Tibial nerve (tissue), 4 donors: ENCODE data around the gene KCNH2.

Experiments used
- EP300 ChIP-seq, 2 donors: sonication (generic); formaldehyde crosslinking; IDR thresholded peaks; one replicate each; pipeline ENCODE4 v1.6.1; 2017; ENCODE audit warnings: antibody characterized with exemption in 2 of 2, mild to moderate bottlenecking in 1 of 2
- POLR2A ChIP-seq, 2 donors: fragments of 450-650 bp; IDR thresholded peaks; one replicate each; pipeline ENCODE4 v1.6.1; 2017; ENCODE audit warnings: antibody characterized with exemption in 2 of 2, mild to moderate bottlenecking in 2 of 2, moderate library complexity in 2 of 2
- TF ChIP-seq, protein P1 (sequence below), 5 experiments: fragments of 200-600 bp in 3 of 5; fragments of 450-650 bp in 2 of 5; sonication (generic) in 3 of 5; IDR thresholded peaks; one replicate each; pipeline ENCODE4 v1.5.1; 2016 to 2019; ENCODE audit warnings: antibody characterized with exemption in 5 of 5, mild to moderate bottlenecking in 3 of 5, moderate library complexity in 2 of 5

GRCh38 chr7:150954201-150954985 is 23.7 kb downstream of the KCNH2 start:
- TF ChIP-seq EP300 (IDR thresholded peaks at IDR 0.05) = no peak
- TF ChIP-seq, protein P1, sequence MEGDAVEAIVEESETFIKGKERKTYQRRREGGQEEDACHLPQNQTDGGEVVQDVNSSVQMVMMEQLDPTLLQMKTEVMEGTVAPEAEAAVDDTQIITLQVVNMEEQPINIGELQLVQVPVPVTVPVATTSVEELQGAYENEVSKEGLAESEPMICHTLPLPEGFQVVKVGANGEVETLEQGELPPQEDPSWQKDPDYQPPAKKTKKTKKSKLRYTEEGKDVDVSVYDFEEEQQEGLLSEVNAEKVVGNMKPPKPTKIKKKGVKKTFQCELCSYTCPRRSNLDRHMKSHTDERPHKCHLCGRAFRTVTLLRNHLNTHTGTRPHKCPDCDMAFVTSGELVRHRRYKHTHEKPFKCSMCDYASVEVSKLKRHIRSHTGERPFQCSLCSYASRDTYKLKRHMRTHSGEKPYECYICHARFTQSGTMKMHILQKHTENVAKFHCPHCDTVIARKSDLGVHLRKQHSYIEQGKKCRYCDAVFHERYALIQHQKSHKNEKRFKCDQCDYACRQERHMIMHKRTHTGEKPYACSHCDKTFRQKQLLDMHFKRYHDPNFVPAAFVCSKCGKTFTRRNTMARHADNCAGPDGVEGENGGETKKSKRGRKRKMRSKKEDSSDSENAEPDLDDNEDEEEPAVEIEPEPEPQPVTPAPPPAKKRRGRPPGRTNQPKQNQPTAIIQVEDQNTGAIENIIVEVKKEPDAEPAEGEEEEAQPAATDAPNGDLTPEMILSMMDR (IDR thresholded peaks at IDR 0.05) = no peak
- no peak for TF ChIP-seq POLR2A (IDR thresholded peaks at IDR 0.05)
